Hematopoietic multipotent progenitor cell treated with erythropoietin and hydrocortisone succinate and interleukin-3 and kit ligand, for 6 days (in vitro differentiated cells): ENCODE results near the gene CES2.
A peak's percentile ranks its signal among the peaks of the same experiment; 100 is the strongest.

Experiments used
- DNase-seq: peaks from one replicate; pipeline ENCODE4 v3.0.0-alpha.2; 2015

The CES2 gene

DNA sequence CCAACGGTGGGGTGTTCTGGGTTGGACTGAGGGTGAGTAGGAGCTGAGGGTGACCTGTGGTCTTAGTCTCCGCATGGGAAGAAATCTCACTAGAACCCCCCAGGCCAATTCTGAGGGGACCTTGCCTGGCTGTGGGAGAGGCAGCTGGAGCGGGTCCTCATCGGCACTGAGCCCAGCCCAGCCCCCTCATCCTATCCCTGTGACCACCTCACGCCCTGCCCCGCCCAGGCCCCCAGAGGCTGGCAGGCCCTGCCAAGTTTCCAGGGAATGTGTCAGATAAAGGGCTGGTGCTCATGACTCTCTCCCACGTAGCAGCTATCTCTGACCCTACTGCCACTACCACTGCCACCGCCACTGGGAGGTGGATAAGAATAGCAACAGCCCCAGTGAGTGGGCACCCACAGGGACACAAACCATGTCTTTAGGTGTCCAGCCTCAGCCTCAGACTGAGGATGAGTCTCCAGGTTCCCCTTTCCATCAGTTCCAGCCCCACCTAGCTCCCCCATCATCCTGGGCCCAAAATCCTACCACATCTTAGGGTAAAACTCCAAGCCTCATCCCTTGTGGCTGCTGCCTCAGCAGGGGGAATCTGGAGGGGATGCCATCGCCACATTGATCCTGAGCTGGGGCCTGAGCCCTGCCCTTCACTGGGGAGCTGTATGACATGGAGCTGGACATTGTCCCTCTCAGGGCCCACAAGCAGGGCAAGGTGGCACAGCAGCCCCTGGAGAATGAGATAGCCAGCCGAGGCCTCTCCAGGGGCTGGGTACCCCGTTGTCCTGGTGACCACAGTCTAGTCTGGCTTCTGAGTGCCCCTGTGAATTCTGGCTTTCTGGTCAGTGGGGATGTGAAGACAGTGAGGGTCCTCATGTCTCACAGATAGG is 31.5 kb upstream of the CES2 start:
- peak; percentile 65 for DNase-seq

GRCh38 chr16:66904428-66904845 is 30.9 kb upstream of the CES2 start:
- no peak for DNase-seq

- DNase-seq: no peak
These were observed 30.3 kb upstream of the CES2 start for GRCh38 chr16:66904846-66905632.

DNA sequence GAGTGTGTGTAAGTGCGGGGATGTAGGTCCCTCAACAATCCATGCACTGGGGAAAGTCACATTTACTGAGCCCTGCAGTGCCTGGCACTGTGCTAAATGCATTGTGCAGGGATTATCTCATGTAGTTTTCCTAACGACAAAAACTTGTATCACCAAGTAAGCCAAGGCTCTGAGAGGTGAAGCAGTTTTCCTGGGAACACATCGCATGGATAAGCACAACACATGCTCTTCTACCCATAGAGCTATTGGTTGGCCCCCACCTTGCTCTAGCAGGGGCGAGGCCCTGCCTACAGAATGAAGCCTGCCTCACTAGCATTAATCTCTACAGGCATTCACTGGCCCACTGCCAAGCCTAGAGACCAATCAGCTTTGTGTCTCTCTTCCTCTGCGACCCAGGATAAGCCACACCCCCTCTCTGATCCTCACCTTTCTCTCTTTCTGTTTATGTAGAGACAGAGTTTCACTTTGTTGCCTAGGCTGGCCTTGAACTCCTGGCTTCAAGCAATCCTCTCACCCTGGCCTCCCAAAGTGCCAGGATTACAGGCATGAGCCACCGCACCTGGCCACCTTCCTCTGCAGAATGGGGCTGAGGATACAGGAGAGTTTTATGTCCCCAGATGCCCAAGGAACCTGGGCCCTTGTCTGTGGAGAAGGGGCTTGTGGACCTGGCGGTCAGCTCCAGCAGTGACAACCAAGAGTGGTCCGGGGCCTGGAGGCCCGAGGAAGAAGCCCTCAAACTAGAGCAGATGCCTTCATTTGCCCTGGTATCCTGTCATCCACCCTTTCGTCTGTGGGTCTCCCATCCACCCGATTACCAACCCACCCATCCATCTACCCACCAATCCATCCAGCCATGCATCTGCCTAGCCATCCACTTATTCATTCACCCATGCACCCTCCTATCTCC is 29.4 kb upstream of the CES2 start:
- peak; percentile 97 for DNase-seq

- DNase-seq: no peak
These were observed 28.1 kb upstream of the CES2 start for GRCh38 chr16:66906916-66907836.

- no peak for DNase-seq
These were observed 27.2 kb upstream of the CES2 start for GRCh38 chr16:66908116-66908515.

DNA sequence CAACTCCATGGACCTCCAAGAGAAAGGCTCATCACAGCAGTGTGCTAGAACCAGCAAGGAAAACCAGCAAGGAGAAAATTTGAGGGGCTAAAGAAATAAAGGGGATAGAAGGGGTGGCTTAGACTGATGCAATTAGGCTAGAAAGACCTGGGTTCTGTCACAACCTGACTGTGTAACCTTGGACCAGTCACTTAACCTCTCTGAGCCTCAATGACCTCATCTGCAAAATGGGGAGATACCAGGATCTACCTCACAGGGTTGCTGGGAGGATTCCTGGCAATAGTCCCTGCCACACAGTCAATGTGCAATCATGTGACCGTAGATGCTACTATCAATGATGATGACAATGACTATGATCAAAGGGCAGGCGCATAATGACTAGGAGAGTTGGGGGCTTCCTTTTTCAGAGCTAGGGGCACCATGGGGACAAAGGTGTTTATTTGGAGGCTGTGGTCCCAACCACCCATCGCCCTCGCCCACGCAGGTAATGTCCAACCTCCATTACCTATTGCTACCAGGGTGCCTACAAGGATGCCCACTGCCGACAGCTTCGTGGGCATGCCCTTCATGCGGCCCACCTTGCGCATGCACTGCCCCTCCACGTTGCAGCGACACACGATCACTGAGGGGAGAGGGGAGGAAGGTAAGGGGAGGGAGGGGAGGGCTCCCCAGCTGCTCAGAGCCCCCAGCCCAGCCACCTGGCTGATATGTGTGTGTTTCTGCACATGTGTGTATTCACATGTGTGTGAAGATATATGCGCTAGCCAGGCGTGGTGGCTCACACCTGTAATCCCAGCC is 26.4 kb upstream of the CES2 start:
- no peak for DNase-seq

- DNase-seq: no peak
These were observed 25.0 kb upstream of the CES2 start for GRCh38 chr16:66910175-66910940.

DNA sequence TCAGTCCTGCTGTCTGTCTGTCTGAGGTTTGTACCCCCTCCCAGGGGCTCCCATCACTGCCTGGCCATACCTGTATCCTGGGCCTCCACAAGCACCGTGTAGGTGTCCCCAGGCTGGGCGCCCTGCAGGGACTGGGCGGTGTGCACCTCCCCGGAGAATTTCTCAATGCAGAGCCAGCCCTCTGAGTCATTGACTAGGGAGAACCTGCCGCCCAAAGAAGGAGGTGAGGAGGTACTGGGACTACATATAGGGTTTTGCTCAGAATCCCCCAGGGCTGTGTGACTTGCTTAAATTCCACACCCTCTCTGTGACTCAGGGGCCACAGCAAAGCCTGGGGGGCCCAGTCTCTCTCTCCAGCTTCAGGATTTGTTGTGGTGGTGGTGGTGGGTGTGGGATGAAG is 24.2 kb upstream of the CES2 start:
- no peak for DNase-seq

- DNase-seq: no peak
These were observed 23.5 kb upstream of the CES2 start for GRCh38 chr16:66911801-66912200.

- DNase-seq: no peak
These were observed 22.2 kb upstream of the CES2 start for GRCh38 chr16:66913081-66913480.

GRCh38 chr16:66913711-66914110 is 21.6 kb upstream of the CES2 start:
- DNase-seq: no peak

DNA sequence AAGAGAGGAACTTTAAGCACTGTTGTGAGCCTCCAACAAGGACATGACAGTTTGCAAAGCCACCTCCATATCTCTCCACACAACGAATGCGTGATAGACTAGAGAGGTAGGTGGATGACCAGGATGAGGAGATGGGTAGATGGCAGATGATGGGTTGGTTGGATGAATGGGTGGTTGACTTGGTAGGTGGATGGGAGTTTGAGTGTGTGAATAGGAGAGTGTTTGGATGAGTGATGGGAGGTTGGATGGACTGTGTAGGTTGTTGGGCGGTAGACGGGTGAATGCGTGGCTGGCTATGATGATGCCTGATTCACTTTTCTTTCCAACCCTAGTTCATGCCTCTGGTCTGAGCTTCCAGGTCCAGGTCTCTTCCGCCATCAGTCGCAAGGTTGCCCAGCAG is 20.8 kb upstream of the CES2 start:
- no peak for DNase-seq

GRCh38 chr16:66915041-66915440 is 20.3 kb upstream of the CES2 start:
- DNase-seq: no peak

- DNase-seq: no peak
These were observed 18.8 kb upstream of the CES2 start for GRCh38 chr16:66916518-66916917.

DNA sequence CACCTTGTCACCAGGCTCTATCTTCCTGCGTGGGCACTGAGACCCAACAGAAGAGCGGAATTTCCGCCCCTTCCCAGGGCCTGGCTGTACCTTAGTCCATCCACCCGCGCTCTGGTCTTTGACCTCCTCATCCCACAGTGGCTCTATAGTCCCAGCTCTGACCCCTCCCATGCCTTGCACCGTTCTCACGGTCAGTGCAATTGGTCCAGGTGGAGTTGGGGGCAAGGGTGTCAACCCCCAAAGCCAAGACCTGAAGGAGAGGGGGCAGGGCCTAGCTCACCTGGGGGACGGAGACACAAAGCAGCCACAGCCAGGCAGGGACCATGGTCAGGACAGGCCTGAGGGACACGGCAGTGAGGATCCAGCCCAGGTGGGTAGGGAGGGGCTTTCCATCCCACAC is 17.6 kb upstream of the CES2 start:
- no peak for DNase-seq

DNA sequence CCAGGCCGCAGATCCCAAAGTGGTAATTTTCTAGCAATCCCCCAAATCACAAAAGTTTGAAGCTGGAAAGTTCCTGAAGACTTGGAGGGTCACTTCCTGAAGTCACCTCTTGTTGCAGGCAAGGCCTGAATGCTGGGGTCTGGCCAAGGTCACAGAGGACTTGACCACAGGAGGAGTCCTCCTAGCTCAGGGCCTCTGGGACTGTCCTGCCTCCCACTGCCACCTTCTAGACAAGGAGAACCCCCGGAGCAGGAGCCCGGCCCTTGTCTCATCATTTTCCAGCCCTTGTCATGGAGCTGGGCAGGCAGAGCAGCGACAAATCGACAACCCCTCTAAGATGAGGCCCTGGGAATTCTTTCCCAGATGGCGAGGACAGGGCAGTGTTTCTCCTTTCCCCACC is 17.0 kb upstream of the CES2 start:
- no peak for DNase-seq

DNA sequence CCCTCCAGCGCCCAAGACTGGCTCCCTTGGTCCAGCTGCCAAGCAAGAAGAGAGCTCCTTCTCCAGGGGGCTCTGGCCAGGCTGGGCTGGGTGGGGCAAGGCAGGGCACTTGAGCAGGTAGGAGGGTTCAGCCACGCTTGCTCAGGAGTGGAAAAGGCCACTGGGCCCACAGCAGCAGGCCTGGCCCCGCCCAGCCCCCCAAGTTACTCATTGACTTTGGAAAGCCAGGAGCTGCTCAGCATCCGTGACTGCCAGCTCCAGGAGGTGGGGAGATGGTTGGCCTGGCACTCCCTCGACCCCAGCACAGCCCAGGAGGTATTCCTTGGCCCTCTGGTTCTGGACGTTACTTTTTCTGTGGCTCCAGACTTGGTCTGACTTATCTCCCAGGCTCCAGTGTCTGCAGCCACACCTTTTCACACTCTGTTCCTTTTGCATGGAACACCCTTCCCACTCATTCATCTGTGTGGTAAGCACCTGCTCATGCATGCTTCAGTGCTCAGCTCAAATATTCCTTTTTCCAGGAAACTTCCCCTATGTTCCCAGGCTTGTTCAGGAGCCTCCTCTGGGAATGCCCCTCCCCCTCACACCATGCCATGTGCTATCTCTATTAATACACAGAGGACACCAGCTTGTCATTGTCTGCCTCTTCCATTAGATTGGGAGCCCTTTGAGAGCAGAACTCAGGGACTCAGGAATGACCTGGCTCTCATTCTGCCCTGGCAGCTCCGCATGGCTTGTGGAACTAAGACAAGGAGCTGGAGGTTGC is 16.3 kb upstream of the CES2 start, which contains the start of gene CDH16:
TSS of gene CDH16 (minus strand) at position 83 of the 766 bp plus-strand sequence. CDS start 820 bp downstream, outside the sequence.
- no peak for DNase-seq

DNA sequence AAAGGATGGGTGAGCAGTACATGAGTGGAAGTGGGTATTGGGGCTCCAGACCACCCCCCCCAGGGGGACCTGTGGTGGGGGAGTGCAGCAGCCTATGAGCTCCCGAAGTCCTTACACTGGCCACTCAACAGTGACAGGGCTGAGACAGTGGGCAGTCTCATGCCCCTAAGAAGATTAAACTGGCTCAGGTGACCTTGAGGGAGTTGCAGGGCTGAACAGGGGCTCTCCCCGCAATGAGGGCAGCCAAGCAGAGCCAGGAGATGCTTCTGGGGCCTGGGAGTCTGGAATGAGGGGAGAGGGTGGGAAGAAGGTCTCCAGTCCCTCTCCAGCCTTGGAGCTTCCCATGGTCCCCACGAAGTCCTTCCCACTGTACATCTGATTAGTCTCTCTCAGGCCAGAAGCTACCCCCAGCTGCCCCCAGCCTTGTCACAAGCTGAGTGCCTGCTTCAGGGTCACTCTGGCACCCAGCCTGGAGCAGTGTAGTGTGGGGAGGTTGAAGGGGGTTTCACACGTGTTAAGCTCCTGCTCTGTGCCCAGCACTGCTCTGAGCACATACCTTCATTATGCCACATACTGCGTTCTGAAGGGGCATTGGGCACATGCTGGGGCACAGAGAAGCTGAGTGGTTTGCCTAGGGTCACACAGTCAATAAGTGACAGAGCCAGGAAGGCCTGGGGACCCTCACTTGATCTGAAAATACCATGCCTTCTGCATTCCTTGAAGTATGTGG is 15.6 kb upstream of the CES2 start:
- DNase-seq: no peak
